Hepatocyte (in vitro differentiated cells): ENCODE data around the gene LRRC3B. TPM values are rescaled to one million over a fixed set of nuclear protein-coding genes. Genes with fewer than 3 reads are reported as not detected.

Experiments
- DNase-seq: peaks from one replicate; pipeline ENCODE4 v3.0.0-alpha.2; 2016; ENCODE audit warnings: low spot score
- H2AFZ ChIP-seq: fragments of 200-600 bp; sonication (generic); 2 replicates; pipeline ENCODE4 v1.6.0; 2016; ENCODE audit warnings: antibody characterized with exemption, mild to moderate bottlenecking
- H3K27ac ChIP-seq: fragments of 200-600 bp; sonication (generic); 2 replicates; pipeline ENCODE4 v1.5.1; 2016; ENCODE audit warnings: mild to moderate bottlenecking
- H3K27me3 ChIP-seq: fragments of 200-600 bp; sonication (generic); 2 replicates; pipeline ENCODE4 v1.6.1; 2016
- H3K36me3 ChIP-seq: fragments of 200-600 bp; sonication (generic); replicated peaks from 2 replicates; pipeline ENCODE4 v1.5.1; 2016; ENCODE audit warnings: low read depth; ENCODE audit not compliant: insufficient read depth
- H3K4me1 ChIP-seq: fragments of 200-600 bp; sonication (generic); 2 replicates; pipeline ENCODE4 v1.5.1; 2016; ENCODE audit warnings: mild to moderate bottlenecking, moderate library complexity; ENCODE audit not compliant: insufficient read depth
- H3K4me2 ChIP-seq: fragments of 200-600 bp; sonication (generic); 2 replicates; pipeline ENCODE4 v1.6.0; 2016
- H3K4me3 ChIP-seq: fragments of 200-600 bp; sonication (generic); 2 replicates; pipeline ENCODE4 v1.5.1; 2016; ENCODE audit warnings: mild to moderate bottlenecking
- H3K79me2 ChIP-seq: fragments of 200-600 bp; sonication (generic); 2 replicates; pipeline ENCODE4 v1.6.0; 2017; ENCODE audit warnings: mild to moderate bottlenecking
- H3K9me2 ChIP-seq: fragments of 200-600 bp; sonication (generic); replicated peaks from 2 replicates; pipeline ENCODE4 v1.6.0; 2017; ENCODE audit warnings: mild to moderate bottlenecking; ENCODE audit not compliant: insufficient read depth
- H3K9me3 ChIP-seq: fragments of 200-600 bp; sonication (generic); 2 replicates; pipeline ENCODE4 v1.5.1; 2016; ENCODE audit warnings: low read depth, mild to moderate bottlenecking
- H4K20me1 ChIP-seq: fragments of 200-600 bp; sonication (generic); 2 replicates; pipeline ENCODE4 v1.6.0; 2016; ENCODE audit warnings: mild to moderate bottlenecking; ENCODE audit not compliant: insufficient read depth, poor library complexity, severe bottlenecking
- EZH2 ChIP-seq: fragments of 200-600 bp; sonication (generic); IDR thresholded peaks from 2 replicates; pipeline ENCODE4 v1.6.1; 2016; ENCODE audit warnings: antibody characterized with exemption, mild to moderate bottlenecking, borderline replicate concordance
- EZH2phosphoT487 ChIP-seq: fragments of 200-600 bp; sonication (generic); IDR thresholded peaks from one replicate; pipeline ENCODE4 v1.6.1; 2018; ENCODE audit warnings: antibody characterized with exemption, mild to moderate bottlenecking, low read depth, moderate library complexity; ENCODE audit not compliant: unreplicated experiment, severe bottlenecking
- WGBS: methylation state at CpG from one replicate; pipeline ENCODE4 v1.1.6; 2016; ENCODE audit warnings: low lambda C conversion rate; ENCODE audit errors: missing lambda C conversion rate; 5-methylcytosine and 5-hydroxymethylcytosine counted together
- polyA plus RNA-seq: library from polyadenylated mRNA; unstranded; fragments of >200 nt; fragmentation: Nextera tagmentation; extraction: Ambion mirVana; gene quantifications from 2 replicates; pipeline ENCODE4 v1.2.1, GENCODE V29; 2016
- total RNA-seq: library from RNA; depleted of rRNA; stranded (reverse); fragments of >200 nt; gene quantifications from 2 replicates; pipeline ENCODE4 v1.2.3, GENCODE V29; 2014
- TF ChIP-seq, protein P1 (sequence below): fragments of 200-600 bp; sonication (generic); IDR thresholded peaks from 2 replicates; pipeline ENCODE4 v1.5.1; 2016; ENCODE audit warnings: antibody characterized with exemption, mild to moderate bottlenecking; ENCODE audit not compliant: poor library complexity

Gene LRRC3B
- total and polyA plus RNA-seq, 2 experiments from 2014 or later, result 1.7 to 5.9 TPM

DNA sequence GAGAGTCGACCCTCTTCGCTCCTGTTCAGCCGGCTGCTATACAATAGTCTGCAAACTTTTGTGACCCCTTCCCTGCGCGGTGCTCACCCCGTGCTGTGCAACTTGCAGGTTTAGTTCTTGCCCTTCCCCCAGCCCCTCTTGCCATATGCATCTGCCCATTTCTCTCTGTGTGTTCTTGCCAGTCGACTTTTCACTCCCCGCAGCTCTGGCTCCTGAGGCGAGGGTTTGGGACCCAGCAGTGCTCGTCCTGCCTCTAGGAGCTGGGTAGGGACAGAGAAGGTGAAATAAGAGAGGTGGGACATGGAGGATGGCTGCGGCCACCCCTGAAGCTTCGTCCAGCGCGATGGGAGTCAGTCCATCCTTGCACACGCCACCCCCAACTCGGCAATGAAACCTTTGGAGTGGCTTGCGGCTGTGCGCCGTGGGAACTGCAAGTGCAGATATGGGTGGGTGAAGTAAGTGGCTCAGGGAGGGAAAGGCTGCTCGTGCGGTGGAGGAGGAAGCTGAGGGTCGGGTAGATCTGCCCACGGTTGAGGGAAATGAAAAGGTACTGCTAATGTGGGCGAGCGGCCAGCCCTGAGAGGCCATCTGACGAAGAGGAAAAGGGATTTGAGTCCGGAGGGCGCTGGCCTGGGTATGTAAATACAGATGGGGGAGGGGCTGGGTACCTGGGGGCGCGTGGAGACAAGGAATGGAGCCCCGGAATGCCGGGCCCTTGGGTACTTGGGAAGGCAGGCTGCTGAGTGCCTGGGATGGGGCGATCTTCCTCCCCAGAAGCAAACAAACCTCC, 1.0 kb downstream of the LRRC3B start:
- Histone ChIP-seq H3K36me3 (no peaks in the 10 kb centered on the region), H4K20me1 (no peaks in the 10 kb centered on the region), H3K9me2 (no peaks in the 10 kb centered on the region), H3K79me2 (no peaks in the 10 kb centered on the region), H3K4me1 (peaks cover 7% of the 10 kb centered on the region), H3K9me3 (no peaks in the 10 kb centered on the region), H2AFZ (peak overlapping the region; percentile 45), H3K4me2 (peak overlapping the region; percentile 92), H3K27ac (no peak overlapping the region), H3K4me3 (peak overlapping the region; percentile 30), H3K27me3 (peaks cover 54% of the 10 kb centered on the region)
- TF ChIP-seq EZH2, result peak; percentile 11
- TF ChIP-seq, protein P1, sequence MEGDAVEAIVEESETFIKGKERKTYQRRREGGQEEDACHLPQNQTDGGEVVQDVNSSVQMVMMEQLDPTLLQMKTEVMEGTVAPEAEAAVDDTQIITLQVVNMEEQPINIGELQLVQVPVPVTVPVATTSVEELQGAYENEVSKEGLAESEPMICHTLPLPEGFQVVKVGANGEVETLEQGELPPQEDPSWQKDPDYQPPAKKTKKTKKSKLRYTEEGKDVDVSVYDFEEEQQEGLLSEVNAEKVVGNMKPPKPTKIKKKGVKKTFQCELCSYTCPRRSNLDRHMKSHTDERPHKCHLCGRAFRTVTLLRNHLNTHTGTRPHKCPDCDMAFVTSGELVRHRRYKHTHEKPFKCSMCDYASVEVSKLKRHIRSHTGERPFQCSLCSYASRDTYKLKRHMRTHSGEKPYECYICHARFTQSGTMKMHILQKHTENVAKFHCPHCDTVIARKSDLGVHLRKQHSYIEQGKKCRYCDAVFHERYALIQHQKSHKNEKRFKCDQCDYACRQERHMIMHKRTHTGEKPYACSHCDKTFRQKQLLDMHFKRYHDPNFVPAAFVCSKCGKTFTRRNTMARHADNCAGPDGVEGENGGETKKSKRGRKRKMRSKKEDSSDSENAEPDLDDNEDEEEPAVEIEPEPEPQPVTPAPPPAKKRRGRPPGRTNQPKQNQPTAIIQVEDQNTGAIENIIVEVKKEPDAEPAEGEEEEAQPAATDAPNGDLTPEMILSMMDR, result no peak
- no peak for TF ChIP-seq EZH2phosphoT487
- DNase-seq, result peak; percentile 16
- WGBS, result 4% methylated on average over 25 of the region's 33 CpGs

DNA sequence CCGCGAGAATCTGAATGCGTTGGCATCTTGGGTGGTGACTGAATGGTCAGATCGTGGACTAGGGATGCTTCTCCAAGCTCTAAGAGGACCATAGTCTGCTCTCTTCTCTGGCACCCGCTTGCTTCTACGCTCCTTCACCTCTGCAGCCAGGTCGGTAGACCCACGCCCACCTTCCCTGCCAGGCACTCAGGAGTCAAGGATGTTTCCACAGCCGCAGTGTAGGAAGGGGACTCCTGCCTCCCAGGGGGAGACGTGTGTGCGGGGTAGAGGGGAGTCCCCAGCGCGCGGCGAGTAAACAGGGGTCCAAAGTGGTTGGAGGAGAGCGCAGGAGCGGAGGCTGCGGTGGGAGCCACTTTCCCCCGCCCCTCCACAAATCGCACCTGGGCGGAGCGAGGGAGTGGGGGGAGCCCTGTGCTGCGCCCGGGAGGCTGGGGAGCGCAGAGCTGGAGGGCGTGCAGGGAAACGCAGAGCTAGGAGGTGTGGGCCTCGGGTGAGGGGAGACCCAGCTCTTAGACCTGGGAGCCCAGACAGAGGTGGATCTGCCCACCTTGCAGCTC, 1.7 kb downstream of the LRRC3B start:
- no peaks in the 10 kb centered on the region for H3K36me3 ChIP-seq
- H3K4me3 ChIP-seq, result no peak overlapping the region
- no peaks in the 10 kb centered on the region for H3K9me2 ChIP-seq
- no peak overlapping the region for H3K27ac ChIP-seq
- no peak overlapping the region for H2AFZ ChIP-seq
- no peaks in the 10 kb centered on the region for H4K20me1 ChIP-seq
- H3K4me1 ChIP-seq, result peaks cover 7% of the 10 kb centered on the region
- 9% methylated on average over 27 of the region's 28 CpGs for WGBS
- H3K79me2 ChIP-seq, result no peaks in the 10 kb centered on the region
- DNase-seq, result peak; percentile 8
- peaks cover 54% of the 10 kb centered on the region for H3K27me3 ChIP-seq
- no peaks in the 10 kb centered on the region for H3K9me3 ChIP-seq
- no peak for TF ChIP-seq EZH2phosphoT487
- TF ChIP-seq, protein P1, result no peak
- no peak for TF ChIP-seq EZH2
- H3K4me2 ChIP-seq, result peak overlapping the region; percentile 92

DNA sequence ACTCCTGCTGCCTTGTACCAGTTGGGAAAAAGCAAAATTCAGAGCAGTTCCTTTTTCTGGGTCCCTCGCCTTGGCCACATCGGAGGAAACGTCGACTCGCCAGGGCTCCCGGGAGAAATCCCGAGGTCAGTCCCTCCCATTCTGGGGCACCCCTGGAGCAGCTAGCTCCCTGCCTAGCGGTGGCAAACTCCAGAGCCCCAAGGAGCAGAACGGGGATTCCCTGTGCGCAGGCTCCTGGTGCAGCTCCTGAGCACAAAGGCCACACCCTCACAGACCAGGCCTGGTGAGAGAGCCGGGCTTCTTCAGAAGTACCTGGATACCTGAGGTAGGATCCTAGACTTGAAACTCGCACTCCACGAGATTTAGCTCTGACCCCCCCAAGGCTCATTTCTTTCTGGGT, 2.6 kb downstream of the LRRC3B start:
- Histone ChIP-seq H2AFZ (no peak overlapping the region), H3K4me2 (peak overlapping the region; percentile 92), H3K27me3 (peaks cover 54% of the 10 kb centered on the region), H4K20me1 (no peaks in the 10 kb centered on the region), H3K4me3 (no peak overlapping the region), H3K79me2 (no peaks in the 10 kb centered on the region), H3K4me1 (peaks cover 7% of the 10 kb centered on the region), H3K27ac (no peak overlapping the region), H3K9me2 (no peaks in the 10 kb centered on the region), H3K36me3 (no peaks in the 10 kb centered on the region), H3K9me3 (no peaks in the 10 kb centered on the region)
- TF ChIP-seq EZH2, result no peak
- WGBS, result 74% methylated on average over 13 of the region's 13 CpGs
- DNase-seq, result no peak

DNA sequence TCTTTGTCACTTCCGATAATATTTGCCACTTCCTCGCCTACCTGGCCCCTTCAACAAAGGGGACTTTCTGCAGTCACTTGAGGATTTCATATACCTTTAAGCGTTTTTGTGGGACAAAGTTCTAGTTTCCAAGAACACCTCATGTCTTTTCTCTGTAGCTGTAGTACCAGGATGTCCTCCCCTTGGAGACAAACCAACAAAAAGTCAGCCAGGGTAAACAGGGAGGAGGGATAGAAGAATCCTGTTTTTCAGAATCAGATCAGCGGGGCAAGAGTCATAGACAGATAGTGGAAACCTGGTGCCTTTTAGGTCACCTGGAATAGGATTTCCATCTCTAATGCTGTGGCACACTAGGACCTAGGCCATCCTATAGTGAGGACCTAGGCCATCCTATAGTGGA, 4.5 kb downstream of the LRRC3B start:
- DNase-seq, result no peak
- WGBS, result 86% methylated on average over 4 of the region's 4 CpGs

More for the DNA sequence above, 4.5 kb downstream of the LRRC3B start:
- H2AFZ ChIP-seq, result no peak overlapping the region
- H3K36me3 ChIP-seq, result no peaks in the 10 kb centered on the region
- H3K27ac ChIP-seq, result no peak overlapping the region
- no peaks in the 10 kb centered on the region for H3K9me2 ChIP-seq
- H4K20me1 ChIP-seq, result no peaks in the 10 kb centered on the region
- H3K4me3 ChIP-seq, result no peak overlapping the region
- no peaks in the 10 kb centered on the region for H3K79me2 ChIP-seq
- TF ChIP-seq EZH2phosphoT487 (no peak), EZH2 (no peak)
- TF ChIP-seq, protein P1, result no peak
- H3K9me3 ChIP-seq, result no peaks in the 10 kb centered on the region
- no peak overlapping the region for H3K4me2 ChIP-seq
- H3K27me3 ChIP-seq, result peaks cover 38% of the 10 kb centered on the region
- H3K4me1 ChIP-seq, result no peaks in the 10 kb centered on the region
